ENCODE results near the gene PCDH9. TPM values are rescaled to one million over a fixed set of nuclear protein-coding genes. Genes with fewer than 3 reads are reported as not detected.

The PCDH9 gene
- total and polyA plus RNA-seq, 7 donors = under 0.01 to 15.7 (median 8.7) TPM; not detected in 1

GRCh38 chr13:66689628-66690027 is 540.5 kb downstream of the PCDH9 start:
- Histone ChIP-seq H3K4me1 (no peaks in the 10 kb centered on the region), H3K27me3 (no peaks in the 10 kb centered on the region), H3K9me3 (no peaks in the 10 kb centered on the region), H3K4me3 (no peak overlapping the region), H3K36me3 (no peaks in the 10 kb centered on the region), H3K27ac (no peak overlapping the region)
- intact Hi-C loops (cut with DNase I) = loop anchor here (10.0 kb wide), 1 partner anchor 535 kb away; no protein-coding TSS in a partner anchor
- no peak for DNase-seq
- 22 to 49% methylated on average over 4 of the region's 4 CpGs for WGBS, 2 donors
- TF ChIP-seq POLR2A (IDR thresholded peaks at IDR 0.05) = no peak
- TF ChIP-seq POLR2AphosphoS5 (IDR thresholded peaks at IDR 0.05) = no peak
- no peak for TF ChIP-seq EP300 (IDR thresholded peaks at IDR 0.05)
- TF ChIP-seq CTCF (IDR thresholded peaks at IDR 0.05) = no peak

- Histone ChIP-seq H3K9me3 (no peaks in the 10 kb centered on the region), H3K36me3 (no peaks in the 10 kb centered on the region), H3K27ac (no peak overlapping the region), H3K4me3 (no peak overlapping the region), H3K27me3 (no peaks in the 10 kb centered on the region), H3K4me1 (no peaks in the 10 kb centered on the region)
- DNase-seq = no peak
- 90 to 92% methylated on average over 4 of the region's 4 CpGs for WGBS, 2 donors
- TF ChIP-seq POLR2A (IDR thresholded peaks at IDR 0.05) (no peak), EP300 (IDR thresholded peaks at IDR 0.05) (no peak), CTCF (IDR thresholded peaks at IDR 0.05) (no peak), POLR2AphosphoS5 (IDR thresholded peaks at IDR 0.05) (no peak)
- intact Hi-C loops (cut with DNase I) = no loop called here
Observed at GRCh38 chr13:66689037-66689619, 541.0 kb downstream of the PCDH9 start.

GRCh38 chr13:66681403-66681802 is 548.7 kb downstream of the PCDH9 start:
- no peak for DNase-seq
- no peak for TF ChIP-seq EP300 (IDR thresholded peaks at IDR 0.05)
- no peak for TF ChIP-seq POLR2A (IDR thresholded peaks at IDR 0.05)
- no peak for TF ChIP-seq POLR2AphosphoS5 (IDR thresholded peaks at IDR 0.05)
- TF ChIP-seq CTCF (IDR thresholded peaks at IDR 0.05) = no peak
- Histone ChIP-seq H3K9me3 (no peaks in the 10 kb centered on the region), H3K4me3 (no peak overlapping the region), H3K4me1 (peaks cover 0 to 4% (median 0%) of the 10 kb centered on the region in 4 donors), H3K27me3 (no peaks in the 10 kb centered on the region), H3K36me3 (no peaks in the 10 kb centered on the region), H3K27ac (no peak overlapping the region)
- intact Hi-C loops (cut with DNase I) = no loop called here
- WGBS, 2 donors = 41 to 61% methylated on average over 1 of the region's 1 CpG

GRCh38 chr13:66680031-66680430 is 550.1 kb downstream of the PCDH9 start:
- no peaks in the 10 kb centered on the region for H3K9me3 ChIP-seq
- H3K4me3 ChIP-seq = no peak overlapping the region
- TF ChIP-seq CTCF (IDR thresholded peaks at IDR 0.05) = no peak
- no peaks in the 10 kb centered on the region for H3K27me3 ChIP-seq
- DNase-seq = no peak
- H3K4me1 ChIP-seq = peaks cover 0 to 4% (median 0%) of the 10 kb centered on the region in 4 donors
- 88% methylated on average over 1 of the region's 1 CpG for WGBS, 2 donors
- intact Hi-C loops (cut with DNase I) = no loop called here
- H3K27ac ChIP-seq = no peak overlapping the region
- H3K36me3 ChIP-seq = no peaks in the 10 kb centered on the region

- no peaks in the 10 kb centered on the region for H3K36me3 ChIP-seq
- intact Hi-C loops (cut with DNase I) = no loop called here
- H3K4me1 ChIP-seq = no peaks in the 10 kb centered on the region
- H3K27me3 ChIP-seq = no peaks in the 10 kb centered on the region
- no peaks in the 10 kb centered on the region for H3K9me3 ChIP-seq
- H3K4me3 ChIP-seq = no peak overlapping the region
- 73 to 91% methylated on average over 4 of the region's 4 CpGs for WGBS, 2 donors
- H3K27ac ChIP-seq = no peak overlapping the region
- DNase-seq = no peak
- TF ChIP-seq POLR2A (IDR thresholded peaks at IDR 0.05) (no peak), POLR2AphosphoS5 (IDR thresholded peaks at IDR 0.05) (no peak), CTCF (IDR thresholded peaks at IDR 0.05) (no peak), EP300 (IDR thresholded peaks at IDR 0.05) (no peak)
Observed at GRCh38 chr13:66675620-66676019, 554.5 kb downstream of the PCDH9 start.
